ENCODE measurements around the gene AHDC1. TPM values are rescaled to one million over a fixed set of nuclear protein-coding genes. Genes with fewer than 3 reads are reported as not detected.
A peak's percentile ranks its signal among the peaks of the same experiment; 100 is the strongest.
"Not testable (repeated sequence)": the region's sequence is repeated elsewhere in the genome, so short reads cannot be mapped to it uniquely, and the experiment has no call there.

AHDC1 gene
- total RNA-seq, 1 donor from 2014 or later = 50.1 TPM

- Mint-ChIP-seq H3K36me3 (ENCODE audit: low read depth) (peaks cover 3% of the 10 kb centered on the region), H3K9me3 (no peaks in the 10 kb centered on the region), H3K4me1 (peaks cover 35% of the 10 kb centered on the region), H3K27me3 (ENCODE audit: low read depth) (no peaks in the 10 kb centered on the region), H3K27ac (ENCODE audit: unreplicated experiment) (peak overlapping the region; percentile 85), H3K4me3 (peak overlapping the region; percentile 24)
- no peak for DNase-seq (ENCODE audit: low read depth, low spot score)
- no peak for TF ChIP-seq CTCF (conservative IDR thresholded peaks at IDR 0.05)
These were observed 60.7 kb downstream of the AHDC1 start for GRCh38 chr1:27543284-27543683.

DNA sequence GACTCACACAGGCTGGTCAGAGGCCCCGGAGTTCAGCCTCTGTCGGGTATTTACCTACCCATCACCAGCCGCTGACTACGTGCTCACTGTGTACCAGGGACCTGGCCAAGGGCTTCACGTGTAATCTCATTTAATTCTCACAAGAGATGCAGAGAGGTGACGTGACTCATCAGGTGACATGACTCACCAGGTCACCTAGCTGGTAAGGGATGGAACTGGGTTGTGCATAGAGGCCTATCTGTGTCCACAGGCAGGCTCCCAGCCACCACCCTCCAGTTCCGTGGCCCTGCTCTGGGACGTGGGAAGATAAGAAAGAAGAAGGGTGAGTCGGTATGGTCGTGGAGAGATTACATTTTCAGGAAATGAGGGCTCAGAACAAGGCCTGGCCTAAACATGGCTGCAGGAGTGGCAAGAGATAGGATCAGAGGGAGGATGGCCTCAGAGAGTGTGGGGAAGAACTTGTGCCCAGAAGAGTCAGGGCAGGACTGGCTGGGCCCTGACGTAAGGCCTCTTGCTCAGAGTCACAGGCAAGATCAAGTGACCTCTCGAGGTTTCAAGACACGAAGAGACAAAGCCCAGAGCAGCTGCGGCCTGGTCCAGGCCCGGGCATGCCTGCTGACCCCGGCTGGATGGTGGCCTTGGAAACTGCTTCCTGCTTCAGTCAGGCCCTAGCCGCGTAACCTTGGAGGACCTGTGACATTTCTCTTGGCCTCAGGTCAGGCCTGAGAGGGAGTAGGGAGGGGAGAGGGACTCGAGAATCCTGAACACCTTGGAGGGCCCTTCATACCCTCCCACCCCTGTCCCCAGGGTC lies 61.3 kb downstream of the AHDC1 start:
- Mint-ChIP-seq H3K36me3 (ENCODE audit: low read depth) (peaks cover 3% of the 10 kb centered on the region), H3K9me3 (no peaks in the 10 kb centered on the region), H3K4me1 (peaks cover 36% of the 10 kb centered on the region), H3K27ac (ENCODE audit: unreplicated experiment) (peak overlapping the region; percentile 92), H3K4me3 (peak overlapping the region; percentile 0), H3K27me3 (ENCODE audit: low read depth) (no peaks in the 10 kb centered on the region)
- peak; percentile 31 for DNase-seq (ENCODE audit: low read depth, low spot score)
- no peak for TF ChIP-seq CTCF (conservative IDR thresholded peaks at IDR 0.05)

- peaks cover 3% of the 10 kb centered on the region for H3K36me3 Mint-ChIP-seq (ENCODE audit: low read depth)
- no peaks in the 10 kb centered on the region for H3K9me3 Mint-ChIP-seq
These were observed 63.8 kb downstream of the AHDC1 start for GRCh38 chr1:27539901-27540861.

GRCh38 chr1:27538793-27539192 lies 65.2 kb downstream of the AHDC1 start:
- Mint-ChIP-seq H3K27me3 (ENCODE audit: low read depth) (no peaks in the 10 kb centered on the region), H3K4me1 (peaks cover 51% of the 10 kb centered on the region), H3K36me3 (ENCODE audit: low read depth) (peaks cover 4% of the 10 kb centered on the region), H3K4me3 (no peak overlapping the region), H3K9me3 (no peaks in the 10 kb centered on the region), H3K27ac (ENCODE audit: unreplicated experiment) (no peak overlapping the region)
- no peak for TF ChIP-seq CTCF (conservative IDR thresholded peaks at IDR 0.05)
- DNase-seq (ENCODE audit: low read depth, low spot score) = no peak

More at GRCh38 chr1:27539901-27540861, 63.8 kb downstream of the AHDC1 start:
- Mint-ChIP-seq H3K27me3 (ENCODE audit: low read depth) (no peaks in the 10 kb centered on the region), H3K27ac (ENCODE audit: unreplicated experiment) (peak overlapping the region; percentile 75), H3K4me1 (peaks cover 60% of the 10 kb centered on the region), H3K4me3 (peak overlapping the region; percentile 35)
- TF ChIP-seq CTCF (conservative IDR thresholded peaks at IDR 0.05) = no peak
- DNase-seq (ENCODE audit: low read depth, low spot score) = no peak

DNA sequence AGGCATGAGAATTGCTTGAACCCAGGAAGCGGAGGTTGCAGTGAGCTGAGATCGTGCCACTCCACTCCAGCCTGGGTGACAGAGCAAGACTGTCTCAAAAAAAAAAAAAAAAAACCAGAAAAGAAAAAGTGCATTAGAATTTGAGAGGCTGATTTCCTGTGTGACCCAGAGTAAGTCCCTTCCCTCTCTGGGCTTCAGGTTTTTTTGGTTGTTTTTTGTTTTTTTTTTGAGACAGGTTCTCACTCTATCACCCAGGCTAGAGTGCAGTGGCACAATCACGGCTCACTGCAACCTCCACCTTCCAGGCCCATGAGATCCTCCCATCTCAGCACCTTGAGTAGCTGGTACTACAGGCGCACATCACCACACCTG lies 65.7 kb downstream of the AHDC1 start:
- H3K4me3 Mint-ChIP-seq; H3K27me3 Mint-ChIP-seq (ENCODE audit: low read depth); DNase-seq (ENCODE audit: low read depth, low spot score); H3K9me3 Mint-ChIP-seq; H3K27ac Mint-ChIP-seq (ENCODE audit: unreplicated experiment); H3K36me3 Mint-ChIP-seq (ENCODE audit: low read depth): not testable (repeated sequence)
- peaks cover 53% of the 10 kb centered on the region for H3K4me1 Mint-ChIP-seq

Data from neural crest cell (in vitro differentiated cells).